Occipital lobe (tissue), 2 donors: ENCODE data around the gene ELP4. TPM values are rescaled to one million over a fixed set of nuclear protein-coding genes. Genes with fewer than 3 reads are reported as not detected.
"Not testable (repeated sequence)": the region's sequence is repeated elsewhere in the genome, so short reads cannot be mapped to it uniquely, and the experiment has no call there.

ENCODE experiments used
- DNase-seq: peaks from one replicate; lab custom pipeline; 2025; lab: John Stamatoyannopoulos, UW
- total RNA-seq: library from RNA; depleted of rRNA; stranded (reverse); fragments of >200 nt; gene quantifications from one replicate; pipeline ENCODE4 v1.2.3, GENCODE V29; 2014

ELP4 gene
- total RNA-seq, 1 donor from 2014 or later: 36.5 TPM

- no peak for DNase-seq
Observed at GRCh38 chr11:31643857-31644256, 134.3 kb downstream of the ELP4 start.

DNA sequence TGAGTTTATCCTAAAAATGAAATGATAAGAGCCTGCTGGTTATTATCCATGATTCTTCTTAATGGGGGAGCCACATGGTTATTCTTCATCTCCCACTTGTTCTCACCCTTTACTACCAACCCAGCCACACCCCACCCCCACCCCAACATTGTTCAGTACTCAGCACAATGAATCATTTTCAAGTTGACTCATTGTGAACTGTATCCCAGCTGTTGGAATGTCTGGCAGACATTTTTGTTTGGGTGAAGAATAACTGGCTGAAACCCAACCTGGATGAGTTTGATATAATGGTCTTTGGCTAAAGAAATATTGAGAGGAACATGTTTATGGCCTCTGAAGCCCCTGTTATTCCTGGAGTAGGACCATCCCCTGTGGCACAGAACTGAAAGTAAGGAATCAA is 136.2 kb downstream of the ELP4 start:
- no peak for DNase-seq

DNA sequence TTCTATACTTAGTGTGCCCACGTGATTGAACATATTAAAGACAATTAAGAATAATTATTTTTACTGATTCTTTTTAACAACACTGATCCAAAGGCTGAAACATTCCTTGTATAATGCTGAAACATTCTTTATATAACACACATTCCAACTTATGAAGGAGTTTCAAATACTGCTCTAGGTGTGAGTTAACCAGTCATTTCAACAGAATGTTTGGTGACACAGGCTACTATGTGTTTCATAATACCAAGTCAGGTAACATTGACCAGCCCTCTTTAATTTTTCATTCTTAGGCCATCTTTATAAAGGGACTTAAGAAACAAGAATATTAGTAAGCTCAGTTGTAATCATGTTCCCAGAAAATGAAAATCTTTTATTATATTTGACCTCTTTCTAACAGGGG is 136.6 kb downstream of the ELP4 start:
- no peak for DNase-seq

- DNase-seq: no peak
Observed at GRCh38 chr11:31649129-31649966, 139.8 kb downstream of the ELP4 start.

GRCh38 chr11:31651208-31651607 is 141.6 kb downstream of the ELP4 start:
- DNase-seq: no peak

DNA sequence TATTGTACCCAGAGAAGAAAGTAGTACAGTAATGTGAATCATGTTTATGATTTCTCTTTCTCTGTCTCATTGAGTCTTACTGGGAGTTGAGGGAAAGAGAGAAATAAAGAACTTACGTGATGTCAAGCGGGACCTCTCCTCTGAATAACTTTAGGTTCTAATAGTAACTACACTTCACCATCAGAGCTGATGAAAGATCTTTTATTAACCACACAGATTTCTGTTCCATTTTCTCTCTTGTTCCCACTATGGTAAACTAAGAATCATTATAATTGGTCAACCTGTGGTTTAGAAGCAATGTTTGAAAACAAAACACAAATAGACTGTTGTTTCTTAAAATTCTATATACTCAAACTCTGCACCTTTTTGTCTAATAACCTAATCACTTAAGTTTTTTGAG is 142.3 kb downstream of the ELP4 start:
- no peak for DNase-seq

GRCh38 chr11:31652528-31652927 is 143.0 kb downstream of the ELP4 start:
- no peak for DNase-seq

DNA sequence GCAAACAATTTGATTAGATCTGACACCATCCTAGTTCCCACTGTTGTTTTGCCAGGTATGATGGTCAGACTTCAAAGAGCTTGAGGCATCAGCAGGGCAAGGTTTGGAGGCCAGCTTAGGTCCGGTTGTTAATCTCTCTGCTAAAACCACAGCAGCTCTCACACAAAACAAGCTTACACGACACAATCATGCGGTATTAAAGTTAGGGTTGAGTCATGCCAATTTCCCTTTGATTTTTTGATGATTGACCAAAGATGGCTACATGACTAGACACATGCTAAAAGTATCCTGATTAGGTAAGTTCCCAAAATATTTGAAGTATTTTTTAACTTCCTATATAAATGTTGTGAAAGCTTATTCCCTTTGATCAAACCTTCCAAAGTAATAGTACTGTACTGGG is 145.9 kb downstream of the ELP4 start:
- DNase-seq: no peak

DNA sequence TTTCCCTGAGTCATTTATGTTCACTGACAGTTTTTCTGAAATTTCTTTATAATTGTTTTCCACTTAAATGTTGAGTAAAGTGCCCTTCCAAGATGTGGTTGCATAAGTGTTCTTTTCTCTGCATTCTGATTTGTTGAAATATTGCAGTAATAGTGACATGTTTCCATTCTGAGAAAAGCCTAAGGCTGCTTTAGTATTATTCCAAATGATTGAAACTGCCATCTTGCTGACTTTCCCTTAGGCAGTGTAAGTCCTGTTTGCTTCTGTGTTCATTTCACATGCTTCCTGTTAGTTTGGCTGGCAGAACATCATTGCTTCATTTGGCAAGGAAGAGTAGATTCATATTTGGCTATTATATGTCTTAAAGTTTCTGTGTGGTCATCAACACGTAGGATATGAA is 146.5 kb downstream of the ELP4 start:
- no peak for DNase-seq

- DNase-seq: no peak
Observed at GRCh38 chr11:31657091-31657490, 147.5 kb downstream of the ELP4 start.

DNA sequence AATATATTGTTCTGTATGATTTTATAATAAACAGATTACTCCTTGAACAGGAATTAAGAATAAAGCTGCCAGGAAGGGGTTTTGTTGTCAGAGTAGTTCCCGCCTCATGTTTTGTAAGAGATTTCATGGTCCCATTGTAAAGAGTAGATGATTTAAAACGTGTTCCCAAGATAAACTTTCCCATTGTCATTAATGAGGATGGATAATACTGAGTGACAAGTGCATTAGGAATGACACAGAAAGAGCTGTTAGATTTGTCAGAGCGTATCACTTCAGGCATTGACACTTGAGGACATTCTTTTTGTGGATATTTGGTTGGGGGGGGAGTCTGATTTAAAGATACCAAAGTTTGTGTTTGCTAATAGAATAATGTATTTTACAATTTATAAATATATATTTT is 154.6 kb downstream of the ELP4 start:
- no peak for DNase-seq

GRCh38 chr11:31664954-31665353 is 155.4 kb downstream of the ELP4 start:
- DNase-seq: no peak

GRCh38 chr11:31671681-31672080 is 162.1 kb downstream of the ELP4 start:
- no peak for DNase-seq

GRCh38 chr11:31673108-31673507 is 163.5 kb downstream of the ELP4 start:
- not testable (repeated sequence) for DNase-seq

DNA sequence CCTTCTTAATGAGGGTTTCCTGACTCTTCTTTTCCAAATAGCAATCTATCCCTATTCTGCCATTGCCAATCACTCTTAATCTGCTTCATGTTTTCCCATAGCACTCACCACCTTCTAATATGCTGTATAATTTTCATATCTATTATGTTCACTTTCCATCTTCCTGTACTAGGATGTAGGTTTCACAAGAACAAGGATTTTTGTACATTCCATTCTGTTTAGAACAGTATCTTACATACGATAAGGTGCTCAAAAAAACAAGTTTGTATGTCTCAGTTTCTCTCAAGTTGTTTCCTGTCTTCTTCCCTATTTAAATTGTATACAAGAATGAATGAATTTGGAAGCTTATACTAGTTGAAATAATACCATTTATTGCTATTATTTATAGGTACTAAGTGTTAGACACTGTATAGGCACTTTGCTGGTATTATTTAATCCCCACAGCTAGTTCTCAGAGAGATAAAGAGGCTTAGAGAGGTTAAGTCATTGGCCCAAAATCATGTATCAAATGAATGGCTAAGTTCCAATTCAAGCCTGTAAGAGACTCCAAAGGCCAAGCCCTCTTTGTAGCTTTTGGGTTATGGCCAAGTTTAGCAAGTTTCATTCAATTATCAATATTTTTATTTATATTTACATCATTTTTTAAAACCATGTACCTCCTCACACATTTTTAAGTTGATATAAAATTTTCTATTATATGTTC is 166.9 kb downstream of the ELP4 start:
- DNase-seq: no peak

DNA sequence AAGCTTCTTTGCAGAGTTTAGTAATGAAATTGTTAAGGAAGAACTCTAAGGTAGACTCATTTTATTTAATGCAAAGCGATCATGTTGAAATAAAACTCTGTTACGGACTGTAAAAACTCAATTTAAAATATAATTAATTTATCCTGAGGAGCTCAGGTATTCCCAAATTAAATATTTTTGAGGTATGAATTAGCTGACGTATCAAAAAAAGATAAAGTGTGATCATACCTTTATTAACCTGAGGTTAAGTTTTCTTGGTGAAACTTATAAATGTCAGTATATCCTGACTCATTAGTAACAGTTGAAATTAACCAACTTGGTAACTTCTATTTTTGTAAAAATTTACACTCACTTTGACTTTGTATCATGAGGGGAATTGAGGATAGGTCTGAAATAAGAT is 171.2 kb downstream of the ELP4 start:
- DNase-seq: no peak

GRCh38 chr11:31687256-31687655 is 177.7 kb downstream of the ELP4 start:
- no peak for DNase-seq

DNA sequence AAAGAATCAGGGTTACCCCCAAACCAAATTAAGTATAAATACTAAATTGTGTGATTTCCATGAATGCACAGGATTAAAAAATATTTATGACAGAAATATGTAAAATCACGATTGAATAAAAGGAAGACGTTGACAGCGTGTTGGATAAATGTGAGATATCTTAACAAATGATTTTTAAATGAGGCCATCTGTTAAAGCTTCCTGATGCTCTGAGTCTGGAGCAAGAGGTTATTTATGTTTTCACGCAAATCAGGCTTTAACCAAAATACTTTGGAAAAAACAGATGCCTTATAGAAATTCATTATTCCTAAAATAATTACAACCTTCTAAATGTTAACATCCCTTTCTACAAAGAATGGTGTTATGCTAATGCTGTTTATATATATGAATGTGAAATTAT is 178.3 kb downstream of the ELP4 start:
- no peak for DNase-seq

DNA sequence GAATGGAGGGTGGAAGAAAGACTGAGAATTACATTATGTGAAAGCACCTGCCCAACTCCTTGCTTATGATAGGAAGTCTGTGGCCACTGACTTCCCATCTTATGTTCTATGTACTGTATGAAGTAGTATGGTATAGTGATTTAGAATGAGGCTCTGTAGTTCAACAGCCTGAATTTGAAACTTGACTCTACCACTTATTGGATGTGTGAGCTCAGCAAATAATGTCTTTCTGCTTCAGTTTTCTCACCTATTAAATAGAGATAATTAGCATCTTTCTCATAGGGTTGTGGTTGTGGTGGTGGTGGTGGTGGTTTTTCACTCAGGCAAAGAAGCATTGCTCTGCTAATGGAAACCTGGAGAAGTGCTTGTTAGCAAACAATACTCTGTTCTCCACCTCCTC is 180.0 kb downstream of the ELP4 start:
- no peak for DNase-seq

DNA sequence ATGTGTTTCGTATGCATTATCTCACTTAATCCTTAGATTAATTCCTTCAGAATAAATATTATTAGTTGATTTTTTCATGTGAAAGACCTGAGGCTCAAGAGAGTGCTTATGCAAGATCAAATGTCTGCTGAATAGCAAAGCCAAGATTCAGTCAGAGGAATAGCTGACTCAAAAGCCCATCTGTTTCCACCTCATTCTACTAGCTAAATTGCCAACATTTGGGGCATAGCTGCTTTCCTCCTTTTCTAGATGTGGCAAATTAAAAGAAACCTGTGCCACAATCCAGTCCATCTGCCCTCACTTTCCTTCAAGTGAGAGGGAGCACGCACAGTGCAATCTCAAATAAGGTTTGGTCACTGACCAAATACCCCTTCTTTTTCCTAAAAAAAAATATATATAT is 180.5 kb downstream of the ELP4 start:
- no peak for DNase-seq

DNA sequence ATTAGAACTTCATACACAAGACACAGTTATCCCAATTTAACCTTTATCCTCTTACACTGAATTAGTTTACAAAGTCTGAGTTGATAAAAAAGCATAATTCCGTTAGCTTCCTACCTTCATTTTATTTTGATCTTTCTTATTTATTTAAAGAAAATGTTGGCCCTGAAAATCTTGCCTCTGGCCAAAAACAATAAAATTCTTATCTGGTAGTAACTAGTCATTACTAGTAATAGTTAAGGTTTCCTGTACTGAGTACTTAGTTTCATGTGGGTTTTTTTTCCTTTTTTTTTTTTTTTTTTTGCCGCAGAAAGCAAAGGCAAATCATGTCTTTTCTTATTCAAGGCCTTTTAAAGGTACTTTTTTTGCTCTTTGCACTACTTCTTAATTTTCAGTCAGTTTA is 180.9 kb downstream of the ELP4 start:
- no peak for DNase-seq

GRCh38 chr11:31692466-31692865 is 182.9 kb downstream of the ELP4 start:
- no peak for DNase-seq

DNA sequence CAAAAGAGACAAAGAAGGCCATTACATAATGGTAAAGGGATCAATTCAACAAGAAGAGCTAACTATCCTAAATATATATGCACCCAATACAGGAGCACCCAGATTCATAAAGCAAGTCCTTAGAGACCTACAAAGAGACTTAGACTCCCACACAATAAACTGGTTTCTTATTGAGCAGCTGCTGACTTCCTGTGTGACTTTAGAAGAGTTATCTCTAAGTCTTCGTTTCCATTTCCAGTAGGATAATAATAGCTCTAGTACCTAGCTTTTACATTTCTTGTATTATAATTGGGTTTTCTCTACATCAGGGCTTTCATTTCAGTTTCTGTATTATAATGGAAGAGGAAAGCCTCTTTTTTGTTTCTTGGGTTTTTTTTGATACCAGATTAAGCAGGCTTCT is 187.5 kb downstream of the ELP4 start:
- not testable (repeated sequence) for DNase-seq
